Ovary (tissue), 3 donors: ENCODE results near the gene SPECC1.

Experiments used
- POLR2A ChIP-seq: fragments of 450-650 bp; IDR thresholded peaks from one replicate; pipeline ENCODE4 v1.6.1; 2017; ENCODE audit warnings: antibody characterized with exemption, mild to moderate bottlenecking, moderate library complexity
- TF ChIP-seq, protein P1 (sequence below), 3 donors: fragments of 450-650 bp in 2 of 3; fragments of 200-600 bp in 1 of 3; IDR thresholded peaks; one replicate each; pipeline versions ENCODE4 v1.5.1 to v1.8.0; 2016 to 2022; ENCODE audit warnings: antibody characterized with exemption in 3 of 3, mild to moderate bottlenecking in 1 of 3
- donor health status: DM: no; HTN: no; CAD: no.

- TF ChIP-seq POLR2A, result no peak
- TF ChIP-seq, protein P1, sequence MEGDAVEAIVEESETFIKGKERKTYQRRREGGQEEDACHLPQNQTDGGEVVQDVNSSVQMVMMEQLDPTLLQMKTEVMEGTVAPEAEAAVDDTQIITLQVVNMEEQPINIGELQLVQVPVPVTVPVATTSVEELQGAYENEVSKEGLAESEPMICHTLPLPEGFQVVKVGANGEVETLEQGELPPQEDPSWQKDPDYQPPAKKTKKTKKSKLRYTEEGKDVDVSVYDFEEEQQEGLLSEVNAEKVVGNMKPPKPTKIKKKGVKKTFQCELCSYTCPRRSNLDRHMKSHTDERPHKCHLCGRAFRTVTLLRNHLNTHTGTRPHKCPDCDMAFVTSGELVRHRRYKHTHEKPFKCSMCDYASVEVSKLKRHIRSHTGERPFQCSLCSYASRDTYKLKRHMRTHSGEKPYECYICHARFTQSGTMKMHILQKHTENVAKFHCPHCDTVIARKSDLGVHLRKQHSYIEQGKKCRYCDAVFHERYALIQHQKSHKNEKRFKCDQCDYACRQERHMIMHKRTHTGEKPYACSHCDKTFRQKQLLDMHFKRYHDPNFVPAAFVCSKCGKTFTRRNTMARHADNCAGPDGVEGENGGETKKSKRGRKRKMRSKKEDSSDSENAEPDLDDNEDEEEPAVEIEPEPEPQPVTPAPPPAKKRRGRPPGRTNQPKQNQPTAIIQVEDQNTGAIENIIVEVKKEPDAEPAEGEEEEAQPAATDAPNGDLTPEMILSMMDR (IDR thresholded peaks at IDR 0.05), result no peak
These were observed 42.5 kb downstream of the SPECC1 start for GRCh38 chr17:20051624-20052023.
